Epidermal melanocyte (primary cell): ENCODE results near the gene APOE.
A peak's percentile ranks its signal among the peaks of the same experiment; 100 is the strongest.
"Not testable (repeated sequence)": the region's sequence is repeated elsewhere in the genome, so short reads cannot be mapped to it uniquely, and the experiment has no call there.

Experiments used
- DNase-seq: peaks from one replicate; pipeline ENCODE4 v3.0.0; 2011; ENCODE audit warnings: low spot score; ENCODE audit not compliant: insufficient read length

Gene APOE

GRCh38 chr19:44883922-44884321 lies 21.7 kb upstream of the APOE start:
- no peak for DNase-seq

- DNase-seq: no peak
These were observed 21.0 kb upstream of the APOE start for GRCh38 chr19:44884566-44884965.

GRCh38 chr19:44886141-44886540 lies 19.5 kb upstream of the APOE start:
- DNase-seq: no peak

GRCh38 chr19:44887648-44888047 lies 17.9 kb upstream of the APOE start:
- no peak for DNase-seq

GRCh38 chr19:44888335-44888734 lies 17.3 kb upstream of the APOE start:
- not testable (repeated sequence) for DNase-seq

GRCh38 chr19:44889830-44890365 lies 15.7 kb upstream of the APOE start:
- no peak for DNase-seq

- DNase-seq: peak; percentile 97
These were observed 15.1 kb upstream of the APOE start for GRCh38 chr19:44890366-44891015.

- DNase-seq: peak; percentile 99
These were observed 14.3 kb upstream of the APOE start, which contains the start of gene TOMM40 for GRCh38 chr19:44891016-44891882. TOMM40 (plus strand) TSS chr19:44891254; CDS start chr19:44891416, 162 bp downstream.

GRCh38 chr19:44892932-44893331 lies 12.7 kb upstream of the APOE start:
- no peak for DNase-seq

- DNase-seq: no peak
These were observed 12.1 kb upstream of the APOE start for GRCh38 chr19:44893332-44894051.

GRCh38 chr19:44894052-44894400 lies 11.6 kb upstream of the APOE start:
- no peak for DNase-seq

- DNase-seq: no peak
These were observed 10.7 kb upstream of the APOE start for GRCh38 chr19:44894946-44895345.

GRCh38 chr19:44897835-44898234 lies 7.8 kb upstream of the APOE start:
- no peak for DNase-seq

- DNase-seq: no peak
These were observed 5.0 kb upstream of the APOE start for GRCh38 chr19:44900328-44901244.

GRCh38 chr19:44903216-44903601 lies 2.4 kb upstream of the APOE start:
- DNase-seq: no peak

GRCh38 chr19:44903602-44904425 lies 1.8 kb upstream of the APOE start:
- DNase-seq: peak; percentile 75

- DNase-seq: no peak
These were observed 1.1 kb upstream of the APOE start for GRCh38 chr19:44904426-44904994.

- no peak for DNase-seq
These were observed 2.0 kb downstream of the APOE start for GRCh38 chr19:44907613-44908012.

GRCh38 chr19:44908074-44908835 lies 2.7 kb downstream of the APOE start:
- DNase-seq: no peak
